GM21528 (cell line): Measurements from ENCODE around the gene C15orf61.

ENCODE experiments used
- ATAC-seq: cut with Tn5 transposase; IDR thresholded peaks from one replicate; pipeline ENCODE4 v1.9.1; 2021; ENCODE audit warnings: mild to moderate bottlenecking, moderate library complexity; ENCODE audit not compliant: unreplicated experiment, low FRiP score

Gene C15orf61

GRCh38 chr15:67521029-67521782, at the start of gene C15orf61:
TSS of gene C15orf61 (plus strand) at chr15:67521131. CDS start at chr15:67521249, 118 bp downstream.
- peak; percentile 74 for ATAC-seq

GRCh38 chr15:67472957-67473356, 48.0 kb upstream of the C15orf61 start:
- no peak for ATAC-seq

GRCh38 chr15:67474405-67475110, 46.4 kb upstream of the C15orf61 start:
- ATAC-seq = no peak

GRCh38 chr15:67479781-67480505, 41.0 kb upstream of the C15orf61 start:
- no peak for ATAC-seq

- ATAC-seq = no peak
These were observed 40.2 kb upstream of the C15orf61 start for GRCh38 chr15:67480741-67481140.

GRCh38 chr15:67481680-67482079, 39.3 kb upstream of the C15orf61 start:
- no peak for ATAC-seq

- ATAC-seq = no peak
These were observed 25.3 kb upstream of the C15orf61 start for GRCh38 chr15:67495585-67495984.

GRCh38 chr15:67501177-67501835, 19.6 kb upstream of the C15orf61 start:
- ATAC-seq = no peak

GRCh38 chr15:67501836-67502461, 19.0 kb upstream of the C15orf61 start:
- ATAC-seq = no peak

GRCh38 chr15:67504056-67504455, 16.9 kb upstream of the C15orf61 start:
- no peak for ATAC-seq

- no peak for ATAC-seq
These were observed 16.1 kb upstream of the C15orf61 start for GRCh38 chr15:67504796-67505195.

GRCh38 chr15:67505675-67506572, 15.0 kb upstream of the C15orf61 start:
- no peak for ATAC-seq

GRCh38 chr15:67506775-67507747, 13.9 kb upstream of the C15orf61 start:
- no peak for ATAC-seq

GRCh38 chr15:67508407-67508806, 12.5 kb upstream of the C15orf61 start:
- no peak for ATAC-seq

GRCh38 chr15:67509918-67510317, 11.0 kb upstream of the C15orf61 start:
- no peak for ATAC-seq

GRCh38 chr15:67510597-67511190, 10.2 kb upstream of the C15orf61 start:
- ATAC-seq = no peak

- no peak for ATAC-seq
These were observed 9.3 kb upstream of the C15orf61 start for GRCh38 chr15:67511606-67512005.

- no peak for ATAC-seq
These were observed 8.8 kb upstream of the C15orf61 start for GRCh38 chr15:67512140-67512539.
